GM11168 (cell line): ENCODE results near the gene SLC25A30.
"Not testable (repeated sequence)": the region's sequence is repeated elsewhere in the genome, so short reads cannot be mapped to it uniquely, and the experiment has no call there.

Experiments used
- in situ Hi-C: fragments of 300-500 bp; cut with MboI; formaldehyde crosslinking; loops from one replicate; pipeline ENCODE4 v1.12.0; 2022; ENCODE audit warnings: low sequenced_read_pairs; ENCODE audit not compliant: unreplicated experiment

Gene SLC25A30

DNA sequence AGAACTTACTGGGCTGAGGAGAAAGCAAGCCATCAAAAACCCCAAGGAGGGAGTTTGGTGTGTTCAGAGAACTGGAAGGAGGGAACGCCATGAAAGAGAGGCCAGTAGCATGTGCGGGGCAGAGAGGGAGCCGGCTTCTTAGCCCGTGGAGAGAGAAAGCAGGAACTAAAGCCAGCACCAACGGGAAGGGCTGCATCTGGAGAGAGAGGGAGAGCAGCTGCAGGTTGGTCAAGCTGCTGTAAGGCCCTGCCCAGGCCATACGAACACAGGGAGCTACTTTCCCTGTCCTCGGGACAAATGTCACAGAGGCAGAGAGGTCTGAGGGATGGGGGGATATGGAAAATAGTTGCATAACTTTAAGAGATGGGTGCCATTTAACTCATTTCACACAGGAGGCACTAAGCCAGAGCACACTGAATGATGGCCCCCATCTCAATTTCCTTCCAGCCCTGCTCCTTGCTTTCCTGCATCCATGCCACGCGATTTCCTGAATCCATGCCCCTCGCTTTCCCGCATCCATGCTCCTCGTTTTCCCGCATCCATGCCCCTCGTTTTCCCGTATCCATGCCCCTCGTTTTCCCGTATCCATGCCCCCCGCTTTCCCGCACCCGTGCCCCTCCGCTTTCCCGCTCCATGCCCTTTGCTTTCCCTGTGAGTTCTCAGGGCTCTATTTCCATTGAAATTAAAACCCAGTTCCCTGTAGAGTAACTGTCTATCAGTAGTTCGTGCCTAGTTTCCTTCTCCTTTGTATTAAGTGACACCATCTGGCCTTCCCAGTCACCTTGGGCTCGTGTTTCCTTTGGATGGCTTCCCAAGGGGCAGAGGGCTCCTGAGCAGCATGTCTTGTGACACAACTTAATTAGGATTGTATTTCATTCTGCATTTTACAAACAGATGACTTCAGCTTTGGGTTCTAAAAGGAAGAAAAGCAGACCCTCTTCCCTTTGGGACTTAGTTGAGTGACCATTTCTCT lies 45.7 kb downstream of the SLC25A30 start:
- in situ Hi-C loops: loop anchor here (25.0 kb wide), 1 partner anchor 115 kb away; no protein-coding TSS in a partner anchor

DNA sequence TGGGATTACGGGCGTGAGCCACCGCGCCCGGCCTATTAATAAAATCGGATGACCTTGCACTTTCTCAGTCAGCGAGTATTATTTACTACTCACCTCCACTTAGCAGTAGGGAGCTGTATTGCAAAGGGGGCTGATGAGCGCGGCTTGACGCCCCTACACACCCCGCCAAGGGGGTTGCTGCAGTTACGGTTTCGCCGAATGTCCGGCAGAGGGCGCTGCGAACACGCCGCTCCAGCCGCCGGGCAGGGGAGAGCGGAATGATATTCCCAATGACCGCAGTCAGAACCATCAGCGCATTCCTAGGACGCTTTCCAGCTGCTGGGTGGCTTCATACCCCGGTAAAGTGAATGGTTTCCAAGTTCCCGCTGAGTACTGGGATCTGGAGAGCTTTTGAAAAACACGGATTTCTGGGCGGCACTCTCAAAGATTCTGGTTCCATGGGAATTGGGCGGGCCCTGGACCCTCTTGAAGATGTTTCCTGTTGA lies 47.2 kb downstream of the SLC25A30 start:
- in situ Hi-C loops: loop anchor here (25.0 kb wide), 1 partner anchor 116 kb away; no protein-coding TSS in a partner anchor

DNA sequence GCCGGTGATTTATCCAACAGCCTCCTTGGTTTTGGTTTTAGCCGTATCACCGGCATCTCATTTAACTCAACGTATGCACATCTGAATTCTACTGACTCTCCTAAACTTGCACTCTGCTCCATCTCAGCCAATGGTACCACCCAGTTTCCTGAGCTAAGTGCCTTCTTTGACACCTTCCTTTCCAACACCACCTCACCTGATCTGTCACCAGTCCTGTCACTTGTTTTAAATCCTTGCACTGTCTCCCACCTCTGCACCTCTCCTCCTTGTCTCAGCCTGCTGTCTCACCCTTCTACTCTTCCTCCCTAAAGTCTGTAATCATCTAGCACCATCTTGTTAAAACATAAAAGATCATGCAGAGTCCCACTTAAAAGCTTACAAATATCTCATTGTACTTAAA lies 49.1 kb downstream of the SLC25A30 start:
- in situ Hi-C loops: loop anchor here (25.0 kb wide), 1 partner anchor 118 kb away; no protein-coding TSS in a partner anchor

DNA sequence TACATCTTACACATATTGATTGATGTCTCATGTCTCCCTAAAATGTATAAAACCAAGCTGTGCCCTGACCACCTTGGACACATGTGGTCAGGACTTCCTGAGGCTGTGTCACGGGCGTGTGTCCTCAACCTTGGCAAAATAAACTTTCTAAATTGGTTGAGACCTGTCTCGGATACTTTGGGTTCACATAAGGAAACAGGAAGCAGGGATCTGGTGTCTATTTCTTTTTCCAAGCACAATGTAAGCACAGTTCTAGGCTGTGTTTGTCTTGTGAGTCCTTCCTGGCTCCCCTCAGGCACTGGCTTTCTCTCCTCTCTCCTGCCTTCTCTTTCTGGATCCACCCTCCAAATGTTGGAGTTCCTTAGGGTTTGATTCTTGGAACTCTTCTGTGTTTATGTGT lies 49.6 kb downstream of the SLC25A30 start:
- in situ Hi-C loops: loop anchor here (25.0 kb wide), 1 partner anchor 119 kb away; no protein-coding TSS in a partner anchor

DNA sequence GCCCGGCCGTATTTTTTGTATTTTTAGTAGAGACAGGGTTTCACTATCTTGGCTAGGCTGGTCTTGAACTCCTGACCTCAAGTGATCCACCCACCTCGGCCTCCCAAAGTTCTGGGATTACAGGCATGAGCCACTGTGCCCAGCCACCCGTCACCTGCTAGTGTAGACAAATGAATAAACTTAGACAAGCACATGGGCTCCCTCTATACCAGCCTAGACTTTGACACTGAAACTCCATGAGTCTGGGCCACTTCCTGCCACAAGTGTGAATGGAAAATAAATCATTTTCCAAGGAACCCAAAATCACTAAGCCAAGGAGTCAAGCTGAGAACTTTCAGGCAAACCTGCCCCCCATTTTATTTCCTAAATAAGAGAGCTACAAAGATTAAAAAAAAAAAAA lies 50.2 kb downstream of the SLC25A30 start:
- in situ Hi-C loops: loop anchor here (25.0 kb wide), 1 partner anchor 119 kb away; no protein-coding TSS in a partner anchor

DNA sequence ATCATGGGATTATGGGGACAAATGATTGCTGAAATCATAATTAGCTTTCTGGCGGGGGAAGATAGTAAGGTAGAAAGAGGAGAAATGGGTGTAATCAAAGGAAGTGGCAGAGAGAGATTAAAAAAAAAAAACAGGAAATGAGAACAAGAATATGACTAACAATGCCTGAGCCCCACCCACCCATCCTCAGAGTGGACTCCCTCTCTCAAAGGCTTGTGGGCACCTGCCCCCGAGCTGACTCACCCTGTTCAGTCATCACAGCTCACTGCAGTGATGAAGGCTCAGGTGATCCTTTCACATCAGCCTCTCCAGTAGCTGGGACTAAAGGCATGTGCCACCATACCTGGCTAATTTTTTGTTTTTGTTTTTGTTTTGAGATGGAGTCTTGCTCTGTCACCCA lies 50.8 kb downstream of the SLC25A30 start:
- in situ Hi-C loops: loop anchor here (25.0 kb wide), 1 partner anchor 120 kb away; no protein-coding TSS in a partner anchor

DNA sequence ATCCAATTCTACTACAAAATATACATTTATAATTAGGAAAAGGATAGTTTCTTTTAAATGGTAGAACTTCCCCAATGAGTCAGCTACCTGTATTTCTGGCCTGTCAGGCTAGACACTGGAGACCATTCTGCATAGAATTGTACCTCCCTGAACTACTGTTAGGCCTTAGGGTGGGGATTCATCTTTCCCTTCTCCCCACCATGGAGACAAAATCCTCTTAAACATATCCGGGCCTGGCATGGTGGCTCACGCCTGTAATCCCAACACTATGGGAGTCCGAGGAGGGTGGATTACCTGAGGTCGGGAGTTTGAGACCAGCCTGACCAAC lies 52.7 kb downstream of the SLC25A30 start:
- in situ Hi-C loops: loop anchor here (25.0 kb wide), 1 partner anchor 122 kb away; no protein-coding TSS in a partner anchor

DNA sequence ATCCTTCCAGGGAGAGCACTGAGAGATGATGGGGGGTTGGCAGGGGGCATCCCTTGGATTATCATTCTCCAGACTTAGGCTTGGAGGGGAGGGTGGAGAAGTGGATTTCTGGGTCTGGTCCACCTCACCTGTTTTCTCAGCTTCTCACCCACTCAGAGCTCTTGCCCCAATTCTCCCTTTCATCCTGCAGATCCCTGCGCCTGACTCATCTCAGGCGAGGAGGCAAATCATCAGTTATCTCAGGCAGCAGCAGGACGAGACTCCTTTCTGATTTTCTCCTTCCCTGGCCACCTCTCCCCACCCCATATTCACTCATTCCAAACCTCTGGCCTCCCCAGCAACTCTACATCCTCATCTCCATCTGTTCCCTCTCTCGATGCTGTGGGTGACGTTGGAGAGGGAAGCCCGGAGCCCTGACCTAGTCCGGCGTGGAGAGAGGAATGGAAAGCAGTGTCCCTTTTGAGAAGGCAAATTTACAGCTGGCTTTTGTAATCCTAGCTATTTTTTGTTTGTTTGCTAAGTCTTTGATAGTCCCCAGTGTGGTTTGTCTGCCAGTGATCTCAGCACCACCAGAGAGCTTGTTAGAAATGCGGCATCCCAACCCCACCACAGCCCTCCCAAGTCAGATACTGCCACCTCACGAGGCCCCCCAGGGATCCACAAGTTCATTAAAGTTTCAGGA lies 53.2 kb downstream of the SLC25A30 start:
- in situ Hi-C loops: loop anchor here (25.0 kb wide), 1 partner anchor 122 kb away; no protein-coding TSS in a partner anchor

DNA sequence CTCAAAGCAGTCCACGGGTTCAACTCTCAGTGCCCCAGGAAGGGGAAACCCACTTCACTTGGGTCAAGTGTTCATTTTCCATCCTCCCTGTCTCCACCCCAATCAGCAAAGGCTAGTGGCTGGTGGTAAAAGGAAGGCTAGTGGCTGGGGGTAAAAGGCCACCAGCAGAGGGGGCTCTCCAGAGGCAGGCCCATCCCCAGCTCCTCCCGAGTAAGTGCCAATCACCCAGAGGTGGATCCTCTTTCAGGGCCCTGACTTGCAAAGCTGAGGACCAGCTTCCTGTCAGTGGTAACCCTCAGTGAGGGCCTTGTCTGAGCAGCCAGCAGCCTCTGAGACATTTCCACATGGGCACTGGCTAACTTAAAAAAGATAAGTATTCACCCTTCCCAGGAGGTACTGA lies 55.2 kb downstream of the SLC25A30 start:
- in situ Hi-C loops: loop anchor here (25.0 kb wide), 1 partner anchor 124 kb away; no protein-coding TSS in a partner anchor

DNA sequence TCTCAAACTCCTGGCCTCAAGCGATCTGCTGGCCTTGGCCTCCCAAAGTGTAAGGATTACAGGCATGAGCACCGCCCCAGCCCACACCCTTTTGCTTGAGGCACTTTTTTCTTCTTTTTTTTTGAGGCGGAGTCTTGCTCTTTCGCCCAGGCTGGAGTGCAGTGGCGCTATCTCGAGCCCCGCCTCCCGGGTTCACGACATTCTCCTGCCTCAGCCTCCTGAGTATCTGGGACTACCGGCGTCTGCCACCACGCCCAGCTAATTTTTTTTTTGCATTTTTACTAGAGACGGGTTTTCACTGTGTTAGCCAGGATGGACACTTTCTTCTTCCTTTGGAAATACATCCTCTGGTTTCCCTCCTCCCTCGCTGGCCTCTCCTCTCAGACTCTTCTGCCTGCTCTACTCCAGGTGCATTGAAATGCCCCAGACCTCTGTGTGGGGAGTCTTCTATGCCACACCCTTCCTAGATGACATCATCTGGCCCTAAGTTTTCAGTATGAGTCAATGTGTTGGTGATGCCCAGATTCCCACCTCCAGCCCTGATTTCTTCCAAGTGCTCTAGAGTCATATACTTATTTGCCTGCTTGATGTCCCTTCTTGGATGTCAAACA lies 56.5 kb downstream of the SLC25A30 start:
- in situ Hi-C loops: loop anchor here (25.0 kb wide), 1 partner anchor 126 kb away; no protein-coding TSS in a partner anchor

DNA sequence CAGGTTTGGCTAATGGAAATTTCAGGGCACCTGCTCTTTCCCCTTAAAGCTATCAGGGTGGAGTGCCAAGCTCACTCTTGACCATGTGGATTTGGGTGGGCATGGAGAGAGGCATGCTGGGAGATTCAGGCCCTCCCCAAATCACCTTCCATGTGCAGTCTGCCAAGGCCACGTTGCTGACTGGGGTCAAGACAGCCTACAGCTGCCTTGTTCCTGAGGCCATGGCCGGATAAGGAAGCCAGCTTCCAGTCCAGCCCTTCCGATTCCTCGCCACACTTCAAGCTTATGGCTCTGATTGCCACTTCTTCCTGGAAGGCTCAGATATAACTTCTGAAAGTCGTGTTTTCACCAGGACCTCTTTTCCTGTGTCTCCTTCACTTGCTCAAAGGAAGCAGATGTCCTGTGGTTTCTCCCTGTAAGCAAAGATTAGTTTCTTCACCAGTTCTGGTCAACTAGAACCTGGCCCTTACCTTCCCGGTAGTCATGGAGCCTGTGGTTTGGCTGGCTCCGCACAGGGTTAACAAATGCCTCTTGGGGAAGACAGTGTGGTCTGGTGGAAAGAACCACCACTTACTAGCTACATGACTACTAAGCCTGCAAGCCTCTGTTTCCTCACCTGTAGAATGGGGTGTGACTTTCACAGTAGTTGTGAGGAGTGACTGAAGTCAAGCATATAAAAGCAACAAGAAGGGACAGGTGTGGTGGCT lies 61.1 kb downstream of the SLC25A30 start:
- in situ Hi-C loops: loop anchor here (25.0 kb wide), 1 partner anchor 130 kb away; no protein-coding TSS in a partner anchor

DNA sequence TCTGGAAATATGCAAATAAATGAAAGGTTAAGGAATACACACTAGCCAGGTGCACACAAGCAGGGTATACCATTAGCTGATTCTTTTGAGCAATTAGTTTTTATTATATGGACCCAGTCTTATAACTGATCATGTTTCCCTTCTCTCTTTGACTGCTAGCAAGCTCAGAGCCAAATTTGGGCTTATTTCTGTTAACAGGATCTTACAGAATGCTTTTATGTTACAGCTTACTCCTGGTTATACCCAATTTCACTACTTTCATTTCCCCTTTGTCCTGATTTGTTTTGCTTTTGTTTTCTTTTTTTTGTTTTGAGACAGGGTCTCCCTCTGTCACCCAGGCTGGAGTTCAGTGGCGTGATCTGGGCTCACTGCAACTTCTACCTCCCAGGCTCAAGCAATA lies 64.3 kb downstream of the SLC25A30 start:
- in situ Hi-C loops: loop anchor here (25.0 kb wide), 1 partner anchor 133 kb away; no protein-coding TSS in a partner anchor

DNA sequence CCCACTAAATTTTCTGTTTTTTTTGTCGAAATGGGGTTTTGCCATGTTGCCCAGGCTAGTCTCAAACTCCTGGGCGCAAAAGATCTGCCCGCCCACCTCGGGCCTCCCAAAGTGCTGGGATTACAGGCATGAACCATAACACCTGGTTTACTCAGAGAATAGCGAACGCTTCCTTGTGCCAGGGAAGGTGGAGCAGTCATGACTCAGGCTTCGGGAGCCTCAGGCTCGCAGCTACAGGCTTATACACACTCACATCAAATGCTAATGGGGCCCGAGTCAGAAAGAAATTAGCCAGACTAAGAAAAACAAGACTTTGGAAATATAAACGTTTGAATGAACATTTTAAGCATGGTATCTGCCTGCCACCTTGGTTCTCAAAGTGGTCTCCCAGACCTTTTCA lies 66.1 kb downstream of the SLC25A30 start:
- in situ Hi-C loops: loop anchor here (25.0 kb wide), 1 partner anchor 135 kb away; no protein-coding TSS in a partner anchor

DNA sequence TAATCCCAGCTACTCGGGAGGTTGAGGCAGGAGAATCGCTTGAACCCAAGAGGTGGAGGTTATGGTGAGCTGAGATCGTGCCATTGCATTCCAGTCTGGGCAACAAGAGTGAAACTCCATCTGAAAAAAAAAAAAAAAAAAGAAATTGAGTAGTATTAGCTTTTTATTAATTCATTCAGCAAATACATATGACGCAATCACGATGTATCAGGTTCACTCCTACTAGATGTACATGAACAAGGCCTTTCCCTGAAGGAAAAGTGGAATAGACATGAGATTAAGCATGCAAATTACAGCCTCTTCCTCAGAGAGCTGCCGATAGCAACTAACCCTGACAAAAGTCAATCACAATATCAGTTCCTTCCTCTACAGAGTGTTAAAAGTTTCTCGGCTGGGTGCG lies 68.0 kb downstream of the SLC25A30 start:
- in situ Hi-C loops: loop anchor here (25.0 kb wide), 1 partner anchor 137 kb away; no protein-coding TSS in a partner anchor

DNA sequence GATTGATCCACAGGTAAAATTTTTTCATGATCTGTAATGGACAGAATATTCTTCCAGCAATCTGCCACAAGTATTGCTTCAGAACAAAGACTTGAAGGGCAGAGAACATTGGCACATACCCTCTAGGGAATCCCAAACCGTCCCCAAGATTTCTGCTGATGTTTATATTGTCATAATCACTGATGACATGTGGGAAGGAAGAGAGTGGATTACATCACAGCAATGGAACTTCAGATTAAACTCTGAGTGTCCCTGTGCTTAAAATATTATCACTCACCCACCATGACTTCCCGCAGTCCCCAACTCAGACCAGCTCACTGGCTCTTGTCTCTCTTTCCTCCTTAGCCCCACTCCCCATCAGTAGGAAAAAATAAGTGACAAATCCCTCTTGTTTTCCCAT lies 68.7 kb downstream of the SLC25A30 start:
- in situ Hi-C loops: no loop called here

DNA sequence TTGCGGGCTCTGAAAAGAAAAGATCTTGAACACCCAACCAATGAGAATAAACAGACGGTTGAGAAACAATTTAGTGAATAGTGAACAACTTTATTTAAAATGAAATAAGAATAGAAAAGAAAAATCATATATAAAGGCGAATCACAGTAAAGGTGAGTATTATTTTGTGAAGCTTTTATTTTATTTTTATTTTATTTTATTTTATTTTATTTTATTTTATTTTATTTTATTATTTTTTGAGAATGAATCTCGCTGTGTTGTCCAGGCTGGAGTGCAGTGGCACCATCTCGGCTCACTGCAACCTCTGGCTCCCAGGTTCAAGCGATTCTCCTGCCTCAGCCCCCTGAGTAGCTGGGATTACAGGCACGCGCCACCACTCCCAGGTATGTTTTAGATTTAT lies 74.1 kb downstream of the SLC25A30 start:
- in situ Hi-C loops: not testable (repeated sequence)
